AG09309 (cell line): Measurements from ENCODE around the gene CTTNBP2.
A peak's percentile ranks its signal among the peaks of the same experiment; 100 is the strongest.

ENCODE experiments used
- DNase-seq: peaks from one replicate; pipeline ENCODE4 v3.0.0-alpha.2; 2010; ENCODE audit warnings: low read depth
- H3K4me3 ChIP-seq: 2 replicates; pipeline ENCODE4 v1.5.1; 2011; ENCODE audit warnings: mild to moderate bottlenecking, low read depth, low read length, moderate library complexity; ENCODE audit not compliant: control insufficient read depth
- CTCF ChIP-seq: IDR thresholded peaks from 2 replicates; pipeline ENCODE4 v1.5.1; 2011; ENCODE audit warnings: mild to moderate bottlenecking, low read depth, low read length, inconsistent platforms; ENCODE audit not compliant: insufficient read depth, control insufficient read depth; ENCODE audit errors: missing control alignments

Gene CTTNBP2

DNA sequence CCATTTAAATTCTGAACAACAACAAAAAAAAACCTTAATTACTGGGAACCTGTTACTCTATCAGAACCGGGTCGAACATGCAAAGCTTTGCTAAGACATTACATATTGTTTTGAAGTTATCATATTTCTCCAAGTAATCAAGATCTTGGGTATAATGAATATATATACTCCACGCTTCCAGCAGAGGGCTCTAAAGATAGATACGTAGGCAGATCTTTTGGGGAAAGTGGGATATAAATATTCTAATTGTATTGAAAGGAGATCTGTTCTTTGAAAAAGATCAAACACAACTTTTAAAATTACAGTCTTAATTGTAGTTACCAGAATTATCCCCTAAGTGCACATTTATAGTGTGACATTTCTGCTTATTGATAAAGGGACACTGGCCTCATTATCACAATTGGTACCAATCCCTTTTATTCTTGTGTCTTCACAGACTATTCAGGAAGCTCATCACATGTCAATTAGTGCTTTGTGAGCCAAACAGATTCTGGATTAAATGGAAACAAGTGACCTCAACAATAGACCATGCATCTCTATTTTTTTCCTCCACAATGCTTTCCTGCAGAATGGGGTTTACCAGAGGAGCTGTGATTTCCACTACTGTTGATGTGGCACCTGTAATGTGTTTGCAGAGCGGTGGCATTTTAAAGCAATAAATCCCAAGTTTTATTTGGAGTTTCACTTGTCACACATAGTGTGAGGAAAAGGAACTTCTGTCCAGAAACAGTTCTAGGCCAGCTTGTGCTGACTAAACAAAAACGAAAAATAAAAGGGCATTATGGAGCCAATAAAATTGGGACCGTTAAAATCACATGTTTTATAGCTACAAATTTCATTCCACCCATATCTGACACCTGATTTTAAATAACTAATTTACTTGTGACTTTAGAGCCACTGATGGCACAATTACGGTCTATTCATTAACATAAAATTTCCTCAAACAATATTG lies 122.4 kb downstream of the CTTNBP2 start:
- no peak overlapping the region for H3K4me3 ChIP-seq
- TF ChIP-seq CTCF = peak; percentile 40
- no peak for DNase-seq

GRCh38 chr7:117741962-117742361 lies 131.3 kb downstream of the CTTNBP2 start:
- DNase-seq = no peak
- H3K4me3 ChIP-seq = no peak overlapping the region
- no peak for TF ChIP-seq CTCF

- no peak overlapping the region for H3K4me3 ChIP-seq
- TF ChIP-seq CTCF = no peak
- no peak for DNase-seq
Observed at GRCh38 chr7:117739085-117739484, 134.2 kb downstream of the CTTNBP2 start.

- TF ChIP-seq CTCF = no peak
- H3K4me3 ChIP-seq = no peak overlapping the region
- no peak for DNase-seq
Observed at GRCh38 chr7:117737926-117738325, 135.3 kb downstream of the CTTNBP2 start.

DNA sequence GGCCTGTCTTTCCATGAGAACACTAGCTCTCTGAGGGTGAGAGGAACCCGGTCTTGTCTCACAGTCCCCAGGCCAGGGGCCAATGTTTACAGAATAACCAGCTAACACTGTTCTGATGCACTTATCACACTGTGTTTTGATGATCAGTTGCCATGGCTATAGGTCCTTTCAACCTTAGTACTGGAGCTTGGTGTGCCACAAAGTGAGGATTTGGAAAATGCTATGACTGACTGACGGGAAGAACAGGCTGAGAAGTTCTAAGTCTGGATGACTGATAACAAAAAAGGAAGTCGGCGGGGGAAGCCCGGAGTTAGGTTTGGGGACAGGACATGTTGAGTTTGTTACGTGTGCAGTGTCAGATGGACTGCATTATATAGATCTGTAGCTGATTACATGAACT lies 141.8 kb downstream of the CTTNBP2 start:
- no peak for TF ChIP-seq CTCF
- no peak for DNase-seq
- no peak overlapping the region for H3K4me3 ChIP-seq

DNA sequence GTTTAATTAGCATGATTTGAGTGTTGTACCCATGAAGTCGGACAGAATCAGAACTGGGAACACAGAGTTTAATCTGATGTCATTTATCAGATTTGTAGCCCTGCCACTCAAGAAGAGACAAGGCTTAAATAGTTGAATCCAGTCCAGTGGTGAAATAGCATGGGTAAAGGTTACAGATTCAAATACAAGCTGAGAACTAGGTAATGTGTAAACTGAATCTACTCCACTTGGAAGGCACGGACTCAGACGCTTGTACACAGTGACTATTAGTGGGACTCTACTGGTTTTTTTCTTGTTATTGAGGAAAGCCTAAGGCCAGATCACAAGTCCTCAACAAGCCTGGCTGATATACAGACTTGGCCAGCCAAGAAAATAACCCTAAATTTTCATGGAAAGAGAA lies 142.9 kb downstream of the CTTNBP2 start:
- H3K4me3 ChIP-seq = no peak overlapping the region
- no peak for TF ChIP-seq CTCF
- DNase-seq = no peak
